Measurements from ENCODE around the gene STARD3.

The STARD3 gene

DNA sequence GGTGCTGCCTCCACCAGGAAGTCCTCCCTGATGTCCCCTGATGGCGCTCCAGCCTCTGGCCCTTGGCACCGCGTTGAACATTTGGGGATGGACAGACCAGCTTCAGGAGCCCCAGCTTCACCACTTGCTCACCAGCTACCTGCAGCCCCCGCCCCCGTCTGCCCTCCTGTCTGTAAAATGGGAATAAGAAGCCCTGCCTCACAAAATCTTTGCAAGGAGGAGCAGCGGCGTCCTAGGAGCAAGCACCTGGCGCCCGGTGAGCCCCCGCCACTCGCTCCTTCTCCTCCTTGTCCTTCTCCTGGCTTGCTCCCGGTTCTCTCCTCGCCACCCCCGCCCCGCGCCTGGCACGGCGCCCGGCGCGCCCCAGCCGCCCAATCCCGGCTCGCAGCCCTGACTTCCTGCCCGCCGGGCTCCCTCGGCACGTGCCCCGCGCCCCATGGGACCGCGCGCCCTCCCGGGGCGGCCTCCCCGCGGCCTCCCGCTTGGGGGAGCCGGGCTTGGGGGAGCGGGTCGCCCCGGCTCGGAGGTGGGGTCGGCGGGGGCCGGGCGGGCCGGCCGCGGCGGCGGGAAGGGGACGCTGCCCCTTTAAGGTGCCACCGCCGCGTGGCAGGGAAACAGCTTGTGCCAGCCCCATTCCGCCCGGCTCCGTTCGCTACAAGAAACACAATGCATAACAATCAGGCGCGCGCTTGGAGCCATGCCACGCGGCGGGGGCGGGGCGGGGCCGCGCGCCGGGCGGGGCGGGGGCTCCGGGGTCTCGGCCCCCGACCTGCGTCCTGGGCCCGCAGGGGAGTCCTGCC is 19.3 kb upstream of the STARD3 start:
- peak; percentile 56 for DNase-seq (ENCODE audit: low read depth)
- TF ChIP-seq, protein P1, sequence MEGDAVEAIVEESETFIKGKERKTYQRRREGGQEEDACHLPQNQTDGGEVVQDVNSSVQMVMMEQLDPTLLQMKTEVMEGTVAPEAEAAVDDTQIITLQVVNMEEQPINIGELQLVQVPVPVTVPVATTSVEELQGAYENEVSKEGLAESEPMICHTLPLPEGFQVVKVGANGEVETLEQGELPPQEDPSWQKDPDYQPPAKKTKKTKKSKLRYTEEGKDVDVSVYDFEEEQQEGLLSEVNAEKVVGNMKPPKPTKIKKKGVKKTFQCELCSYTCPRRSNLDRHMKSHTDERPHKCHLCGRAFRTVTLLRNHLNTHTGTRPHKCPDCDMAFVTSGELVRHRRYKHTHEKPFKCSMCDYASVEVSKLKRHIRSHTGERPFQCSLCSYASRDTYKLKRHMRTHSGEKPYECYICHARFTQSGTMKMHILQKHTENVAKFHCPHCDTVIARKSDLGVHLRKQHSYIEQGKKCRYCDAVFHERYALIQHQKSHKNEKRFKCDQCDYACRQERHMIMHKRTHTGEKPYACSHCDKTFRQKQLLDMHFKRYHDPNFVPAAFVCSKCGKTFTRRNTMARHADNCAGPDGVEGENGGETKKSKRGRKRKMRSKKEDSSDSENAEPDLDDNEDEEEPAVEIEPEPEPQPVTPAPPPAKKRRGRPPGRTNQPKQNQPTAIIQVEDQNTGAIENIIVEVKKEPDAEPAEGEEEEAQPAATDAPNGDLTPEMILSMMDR (IDR thresholded peaks at IDR 0.05; ENCODE audit: insufficient read depth, low read depth, low read length, missing control alignments): no peak
- peak overlapping the region; percentile 62 for H3K4me3 ChIP-seq (ENCODE audit: low read depth, low read length)

DNA sequence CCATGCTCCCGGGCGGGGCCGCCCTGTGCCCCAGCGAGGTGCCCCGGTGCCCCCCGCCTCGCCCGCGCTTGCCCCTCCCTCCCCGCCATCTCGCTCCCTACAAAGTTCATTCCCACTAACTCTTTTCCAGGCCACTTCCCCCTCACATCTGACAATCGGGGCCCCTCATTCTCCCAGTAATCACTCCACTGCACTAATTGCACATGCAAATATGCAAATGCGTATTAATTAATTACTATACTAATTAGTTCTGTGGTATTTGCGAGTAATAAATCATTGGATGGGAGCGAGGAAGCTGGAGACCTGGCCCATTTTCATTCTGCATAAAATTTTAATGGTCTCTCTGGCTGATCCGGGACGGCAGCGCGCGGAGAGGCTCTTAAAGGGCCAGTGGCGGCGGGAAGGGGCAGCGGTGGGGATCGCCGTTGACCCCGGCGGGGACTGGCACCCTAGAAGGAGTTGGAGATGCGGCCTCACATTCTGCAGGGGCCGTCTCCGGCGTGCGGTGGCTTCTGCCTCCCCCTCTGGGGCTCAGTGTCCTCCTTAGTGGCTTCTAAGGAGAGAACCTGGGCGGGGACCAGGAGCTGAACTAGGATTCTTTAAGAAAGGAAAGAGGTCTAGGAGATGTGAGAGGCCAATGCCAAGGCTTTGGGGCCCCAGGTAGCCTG is 18.6 kb upstream of the STARD3 start:
- TF ChIP-seq, protein P1 (IDR thresholded peaks at IDR 0.05; ENCODE audit: insufficient read depth, low read depth, low read length, missing control alignments): no peak
- no peak for DNase-seq (ENCODE audit: low read depth)
- peak overlapping the region; percentile 62 for H3K4me3 ChIP-seq (ENCODE audit: low read depth, low read length)

DNA sequence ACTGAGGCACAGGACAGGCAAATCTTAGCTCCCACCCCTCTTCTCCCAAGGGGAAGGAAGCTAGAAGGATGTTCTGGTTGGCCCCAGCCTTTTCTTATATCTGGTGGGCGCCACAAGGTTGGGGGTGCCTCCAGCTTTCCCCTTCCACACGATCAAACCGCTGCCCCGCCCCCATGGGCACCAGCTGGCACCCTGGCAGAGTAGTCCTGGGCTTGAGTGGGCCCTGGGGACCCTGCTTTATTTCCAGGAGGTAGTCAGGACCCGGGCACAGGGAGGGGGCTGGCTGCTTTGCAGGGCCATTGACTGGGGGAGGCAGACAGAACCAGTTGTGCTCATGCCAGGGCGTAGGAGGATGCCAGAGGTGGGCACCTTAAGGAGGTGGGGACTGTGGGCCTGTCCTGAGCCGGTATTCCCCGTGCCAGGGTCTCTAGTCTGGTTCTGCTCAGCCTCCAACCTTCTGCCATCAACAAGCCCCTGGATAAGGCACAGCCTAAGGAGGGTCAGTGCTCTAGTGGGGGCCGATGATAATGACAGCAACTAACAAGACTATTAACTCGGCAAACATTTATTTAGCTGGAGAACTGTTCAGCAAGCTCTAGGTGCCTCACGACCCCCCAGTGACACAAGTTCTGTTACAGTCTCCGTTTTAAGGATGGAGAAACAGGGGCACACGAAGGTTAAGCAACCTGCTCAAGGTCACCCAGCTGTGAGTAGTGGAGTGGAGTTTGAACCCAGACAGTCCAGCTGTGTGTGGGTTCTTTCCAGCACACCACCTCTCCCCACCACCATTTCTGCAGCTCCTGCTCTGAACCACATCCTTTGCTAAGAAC is 17.8 kb upstream of the STARD3 start:
- H3K4me3 ChIP-seq (ENCODE audit: low read depth, low read length): no peak overlapping the region
- no peak for DNase-seq (ENCODE audit: low read depth)
- TF ChIP-seq, protein P1 (IDR thresholded peaks at IDR 0.05; ENCODE audit: insufficient read depth, low read depth, low read length, missing control alignments): no peak

DNA sequence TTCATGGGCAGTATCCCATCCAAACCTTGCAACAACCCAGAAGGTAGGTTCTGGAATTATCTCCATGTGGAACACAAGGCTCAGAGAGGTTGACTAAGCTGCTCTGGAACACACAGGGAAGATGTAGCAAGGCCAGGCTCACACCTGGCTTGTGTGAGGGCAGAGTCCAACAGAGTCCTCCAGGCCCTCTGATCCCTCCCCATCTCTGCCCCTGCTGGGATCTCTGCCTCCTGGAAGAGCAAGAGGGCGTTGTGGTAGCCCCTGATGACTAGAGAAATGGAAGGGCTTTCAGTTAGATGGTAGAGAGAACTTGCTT is 17.2 kb upstream of the STARD3 start:
- TF ChIP-seq, protein P1 (IDR thresholded peaks at IDR 0.05; ENCODE audit: insufficient read depth, low read depth, low read length, missing control alignments): no peak
- H3K4me3 ChIP-seq (ENCODE audit: low read depth, low read length): no peak overlapping the region
- DNase-seq (ENCODE audit: low read depth): no peak

- DNase-seq (ENCODE audit: low read depth): peak; percentile 89
- H3K4me3 ChIP-seq (ENCODE audit: low read depth, low read length): peak overlapping the region; percentile 22
- TF ChIP-seq, protein P1 (IDR thresholded peaks at IDR 0.05; ENCODE audit: insufficient read depth, low read depth, low read length, missing control alignments): peak; percentile 100
These were observed 15.2 kb upstream of the STARD3 start for GRCh38 chr17:39621523-39622379.

- H3K4me3 ChIP-seq (ENCODE audit: low read depth, low read length): peak overlapping the region; percentile 22
- DNase-seq (ENCODE audit: low read depth): peak; percentile 74
- TF ChIP-seq, protein P1 (IDR thresholded peaks at IDR 0.05; ENCODE audit: insufficient read depth, low read depth, low read length, missing control alignments): no peak
These were observed 14.5 kb upstream of the STARD3 start for GRCh38 chr17:39622380-39623006.
